ENCODE measurements around the gene S100A14.
"Not testable (repeated sequence)": the region's sequence is repeated elsewhere in the genome, so short reads cannot be mapped to it uniquely, and the experiment has no call there.

The S100A14 gene

GRCh38 chr1:153640213-153640612 is 24.1 kb upstream of the S100A14 start:
- H3K36me3 ChIP-seq (ENCODE audit: control insufficient read depth, insufficient read depth, low read length): peaks cover 77% of the 10 kb centered on the region

GRCh38 chr1:153639280-153639679 is 23.2 kb upstream of the S100A14 start:
- no peak overlapping the region for H3K4me3 ChIP-seq (ENCODE audit: insufficient read depth, low read depth, low read length)
- no peak overlapping the region for H3K27ac ChIP-seq (ENCODE audit: insufficient read depth, low read depth, low read length, poor library complexity, severe bottlenecking)
- 94 to 98% methylated on average over 3 of the region's 3 CpGs for WGBS, 2 experiments
- peaks cover 73% of the 10 kb centered on the region for H3K36me3 ChIP-seq (ENCODE audit: control insufficient read depth, insufficient read depth, low read length)
- no peaks in the 10 kb centered on the region for H3K9me3 ChIP-seq (ENCODE audit: control insufficient read depth, low read length)
- H3K4me1 ChIP-seq (ENCODE audit: control insufficient read depth, insufficient read depth, low read length): no peaks in the 10 kb centered on the region
- H3K27me3 ChIP-seq (ENCODE audit: control insufficient read depth, insufficient read depth, low read length, poor library complexity, severe bottlenecking): no peaks in the 10 kb centered on the region

More at GRCh38 chr1:153640213-153640612, 24.1 kb upstream of the S100A14 start:
- not testable (repeated sequence) for H3K27ac ChIP-seq (ENCODE audit: insufficient read depth, low read depth, low read length, poor library complexity, severe bottlenecking); H3K4me1 ChIP-seq (ENCODE audit: control insufficient read depth, insufficient read depth, low read length); H3K9me3 ChIP-seq (ENCODE audit: control insufficient read depth, low read length); H3K27me3 ChIP-seq (ENCODE audit: control insufficient read depth, insufficient read depth, low read length, poor library complexity, severe bottlenecking); H3K4me3 ChIP-seq (ENCODE audit: insufficient read depth, low read depth, low read length)
- WGBS, 2 experiments: 95 to 97% methylated on average over 5 of the region's 5 CpGs

GRCh38 chr1:153638261-153638660 is 22.1 kb upstream of the S100A14 start:
- Histone ChIP-seq H3K27me3 (ENCODE audit: control insufficient read depth, insufficient read depth, low read length, poor library complexity, severe bottlenecking) (no peaks in the 10 kb centered on the region), H3K27ac (ENCODE audit: insufficient read depth, low read depth, low read length, poor library complexity, severe bottlenecking) (no peak overlapping the region), H3K4me1 (ENCODE audit: control insufficient read depth, insufficient read depth, low read length) (no peaks in the 10 kb centered on the region), H3K4me3 (ENCODE audit: insufficient read depth, low read depth, low read length) (no peak overlapping the region), H3K36me3 (ENCODE audit: control insufficient read depth, insufficient read depth, low read length) (peaks cover 66% of the 10 kb centered on the region), H3K9me3 (ENCODE audit: control insufficient read depth, low read length) (no peaks in the 10 kb centered on the region)
- 95 to 97% methylated on average over 6 of the region's 6 CpGs for WGBS, 2 experiments

- peaks cover 46% of the 10 kb centered on the region for H3K36me3 ChIP-seq (ENCODE audit: control insufficient read depth, insufficient read depth, low read length)
These were observed 20.2 kb upstream of the S100A14 start for GRCh38 chr1:153636312-153636711.

DNA sequence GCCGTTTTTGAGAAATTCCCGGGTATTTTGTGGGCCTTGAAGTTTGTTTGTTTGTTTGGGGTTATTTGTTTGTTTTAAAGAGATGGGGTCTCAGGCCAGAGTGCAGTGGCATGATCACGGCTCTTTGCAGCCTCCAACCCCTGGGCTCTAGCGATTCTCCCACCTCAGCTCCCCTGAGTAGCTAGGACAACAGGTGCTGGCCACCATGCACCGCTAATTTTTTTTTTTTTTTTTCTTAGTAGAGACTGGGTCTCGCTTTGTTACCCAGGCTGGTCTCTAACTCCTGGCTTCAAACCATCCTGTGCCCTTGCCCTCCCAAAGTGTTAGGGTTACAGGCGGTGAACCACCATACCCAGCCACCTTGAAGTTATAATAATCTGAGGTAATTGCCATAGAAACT is 19.7 kb upstream of the S100A14 start:
- no peaks in the 10 kb centered on the region for H3K9me3 ChIP-seq (ENCODE audit: control insufficient read depth, low read length)
- no peaks in the 10 kb centered on the region for H3K27me3 ChIP-seq (ENCODE audit: control insufficient read depth, insufficient read depth, low read length, poor library complexity, severe bottlenecking)
- 93 to 96% methylated on average over 7 of the region's 7 CpGs for WGBS, 2 experiments
- H3K4me3 ChIP-seq (ENCODE audit: insufficient read depth, low read depth, low read length): no peak overlapping the region
- no peaks in the 10 kb centered on the region for H3K4me1 ChIP-seq (ENCODE audit: control insufficient read depth, insufficient read depth, low read length)
- no peak overlapping the region for H3K27ac ChIP-seq (ENCODE audit: insufficient read depth, low read depth, low read length, poor library complexity, severe bottlenecking)
- peaks cover 42% of the 10 kb centered on the region for H3K36me3 ChIP-seq (ENCODE audit: control insufficient read depth, insufficient read depth, low read length)

More at GRCh38 chr1:153636312-153636711, 20.2 kb upstream of the S100A14 start:
- Histone ChIP-seq H3K27ac (ENCODE audit: insufficient read depth, low read depth, low read length, poor library complexity, severe bottlenecking) (no peak overlapping the region), H3K27me3 (ENCODE audit: control insufficient read depth, insufficient read depth, low read length, poor library complexity, severe bottlenecking) (no peaks in the 10 kb centered on the region), H3K4me3 (ENCODE audit: insufficient read depth, low read depth, low read length) (no peak overlapping the region), H3K9me3 (ENCODE audit: control insufficient read depth, low read length) (no peaks in the 10 kb centered on the region), H3K4me1 (ENCODE audit: control insufficient read depth, insufficient read depth, low read length) (no peaks in the 10 kb centered on the region)
- 93 to 94% methylated on average over 9 of the region's 9 CpGs for WGBS, 2 experiments

GRCh38 chr1:153633754-153634665 is 17.9 kb upstream of the S100A14 start, which contains the start of gene CHTOP:
CHTOP (plus strand) TSS chr1:153634066; CDS start chr1:153636589, 2,523 bp downstream.
- H3K9me3 ChIP-seq (ENCODE audit: control insufficient read depth, low read length): no peaks in the 10 kb centered on the region

DNA sequence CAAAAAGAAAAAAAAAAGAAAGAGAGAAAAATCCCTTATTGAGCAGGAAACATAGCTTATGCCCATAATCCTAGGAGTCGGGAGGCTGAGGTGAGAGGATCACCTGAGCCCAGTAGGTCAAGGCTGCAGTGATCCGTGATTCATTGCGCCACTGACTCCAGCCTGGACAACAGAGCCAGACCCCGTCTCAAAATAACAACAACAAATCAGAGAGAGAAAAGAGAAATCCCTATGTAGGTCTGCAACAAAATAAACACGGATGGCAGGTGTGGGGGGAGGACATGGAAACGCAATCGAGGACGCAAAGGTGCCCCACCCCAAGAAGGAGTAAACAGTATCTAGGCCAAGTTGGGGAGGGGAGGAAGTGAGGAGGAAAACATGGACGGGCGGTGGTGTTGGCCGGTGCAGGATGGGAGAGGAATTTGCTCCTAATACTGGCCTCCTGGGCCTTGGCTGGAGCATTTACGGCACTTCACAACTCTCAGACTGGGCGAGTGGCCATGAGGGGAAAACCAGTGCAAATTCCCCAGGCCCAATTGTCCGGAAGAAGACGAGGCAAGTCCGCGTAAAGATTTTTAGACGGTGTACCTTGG is 17.1 kb upstream of the S100A14 start:
- WGBS, 2 experiments: 90 to 92% methylated on average over 18 of the region's 18 CpGs

More at GRCh38 chr1:153633754-153634665, 17.9 kb upstream of the S100A14 start, which contains the start of gene CHTOP:
- 3% methylated on average over 65 of the region's 65 CpGs for WGBS, 2 experiments
- peaks cover 25% of the 10 kb centered on the region for H3K36me3 ChIP-seq (ENCODE audit: control insufficient read depth, insufficient read depth, low read length)
- H3K4me1 ChIP-seq (ENCODE audit: control insufficient read depth, insufficient read depth, low read length): peaks cover 5% of the 10 kb centered on the region
- peak within 1 kb of the TSS; percentile 100 for H3K27ac ChIP-seq (ENCODE audit: insufficient read depth, low read depth, low read length, poor library complexity, severe bottlenecking)
- H3K27me3 ChIP-seq (ENCODE audit: control insufficient read depth, insufficient read depth, low read length, poor library complexity, severe bottlenecking): no peaks in the 10 kb centered on the region
- H3K4me3 ChIP-seq (ENCODE audit: insufficient read depth, low read depth, low read length): peak within 1 kb of the TSS; percentile 82

GRCh38 chr1:153631047-153632022 is 15.2 kb upstream of the S100A14 start:
- 94 to 97% methylated on average over 8 to 9 of the region's 10 CpGs for WGBS, 2 experiments
- Histone ChIP-seq H3K4me3 (ENCODE audit: insufficient read depth, low read depth, low read length) (no peak overlapping the region), H3K27me3 (ENCODE audit: control insufficient read depth, insufficient read depth, low read length, poor library complexity, severe bottlenecking) (no peaks in the 10 kb centered on the region), H3K36me3 (ENCODE audit: control insufficient read depth, insufficient read depth, low read length) (peaks cover 2% of the 10 kb centered on the region), H3K4me1 (ENCODE audit: control insufficient read depth, insufficient read depth, low read length) (peaks cover 10% of the 10 kb centered on the region), H3K9me3 (ENCODE audit: control insufficient read depth, low read length) (no peaks in the 10 kb centered on the region), H3K27ac (ENCODE audit: insufficient read depth, low read depth, low read length, poor library complexity, severe bottlenecking) (no peak overlapping the region)

More for the DNA sequence above, 17.1 kb upstream of the S100A14 start:
- H3K36me3 ChIP-seq (ENCODE audit: control insufficient read depth, insufficient read depth, low read length): peaks cover 17% of the 10 kb centered on the region
- no peaks in the 10 kb centered on the region for H3K9me3 ChIP-seq (ENCODE audit: control insufficient read depth, low read length)
- H3K27me3 ChIP-seq (ENCODE audit: control insufficient read depth, insufficient read depth, low read length, poor library complexity, severe bottlenecking): no peaks in the 10 kb centered on the region
- H3K4me1 ChIP-seq (ENCODE audit: control insufficient read depth, insufficient read depth, low read length): peaks cover 6% of the 10 kb centered on the region
- no peak overlapping the region for H3K4me3 ChIP-seq (ENCODE audit: insufficient read depth, low read depth, low read length)
- no peak overlapping the region for H3K27ac ChIP-seq (ENCODE audit: insufficient read depth, low read depth, low read length, poor library complexity, severe bottlenecking)

DNA sequence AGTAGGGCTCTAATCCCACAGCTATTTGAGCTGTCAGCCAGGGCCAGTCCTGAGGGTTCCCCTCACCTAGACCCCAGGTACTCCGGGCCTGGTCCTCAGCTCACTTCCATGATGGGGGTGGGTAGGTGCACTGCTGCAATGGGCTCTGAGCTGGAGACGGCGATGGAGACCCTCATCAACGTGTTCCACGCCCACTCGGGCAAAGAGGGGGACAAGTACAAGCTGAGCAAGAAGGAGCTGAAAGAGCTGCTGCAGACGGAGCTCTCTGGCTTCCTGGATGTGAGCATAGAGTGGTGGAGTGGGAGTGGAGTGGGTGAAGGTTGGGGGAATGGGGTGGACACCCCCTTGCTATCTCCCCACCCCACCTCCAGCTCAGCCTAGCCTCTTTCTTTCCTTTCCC is 14.3 kb upstream of the S100A14 start:
- WGBS, 2 experiments: 94 to 96% methylated on average over 7 of the region's 7 CpGs
- Histone ChIP-seq H3K4me1 (ENCODE audit: control insufficient read depth, insufficient read depth, low read length) (peaks cover 12% of the 10 kb centered on the region), H3K9me3 (ENCODE audit: control insufficient read depth, low read length) (no peaks in the 10 kb centered on the region), H3K4me3 (ENCODE audit: insufficient read depth, low read depth, low read length) (no peak overlapping the region), H3K27me3 (ENCODE audit: control insufficient read depth, insufficient read depth, low read length, poor library complexity, severe bottlenecking) (no peaks in the 10 kb centered on the region), H3K27ac (ENCODE audit: insufficient read depth, low read depth, low read length, poor library complexity, severe bottlenecking) (no peak overlapping the region), H3K36me3 (ENCODE audit: control insufficient read depth, insufficient read depth, low read length) (no peaks in the 10 kb centered on the region)
